Keratinocyte (primary cell): ENCODE results near the gene SEC24D.

Experiments used
- EZH2 ChIP-seq: IDR thresholded peaks from one replicate; pipeline ENCODE4 v1.6.1; 2012; ENCODE audit warnings: inconsistent platforms, mild to moderate bottlenecking, low read length, moderate library complexity
- TF ChIP-seq, protein P1 (sequence below), 3 experiments: IDR thresholded peaks in 1 of 3; conservative IDR thresholded peaks in 1 of 3; optimal IDR thresholded peaks in 1 of 3; 2 replicates in 2 of 3; 3 replicates in 1 of 3; pipeline versions ENCODE3 to v1.5.1; 2011; ENCODE audit warnings: low read length in 3 of 3, mild to moderate bottlenecking in 3 of 3, moderate library complexity in 2 of 3, control low read depth in 1 of 3, inconsistent platforms in 1 of 3; ENCODE audit not compliant: insufficient read depth in 2 of 3; ENCODE audit errors: extremely low read depth in 1 of 3

- TF ChIP-seq, protein P1, sequence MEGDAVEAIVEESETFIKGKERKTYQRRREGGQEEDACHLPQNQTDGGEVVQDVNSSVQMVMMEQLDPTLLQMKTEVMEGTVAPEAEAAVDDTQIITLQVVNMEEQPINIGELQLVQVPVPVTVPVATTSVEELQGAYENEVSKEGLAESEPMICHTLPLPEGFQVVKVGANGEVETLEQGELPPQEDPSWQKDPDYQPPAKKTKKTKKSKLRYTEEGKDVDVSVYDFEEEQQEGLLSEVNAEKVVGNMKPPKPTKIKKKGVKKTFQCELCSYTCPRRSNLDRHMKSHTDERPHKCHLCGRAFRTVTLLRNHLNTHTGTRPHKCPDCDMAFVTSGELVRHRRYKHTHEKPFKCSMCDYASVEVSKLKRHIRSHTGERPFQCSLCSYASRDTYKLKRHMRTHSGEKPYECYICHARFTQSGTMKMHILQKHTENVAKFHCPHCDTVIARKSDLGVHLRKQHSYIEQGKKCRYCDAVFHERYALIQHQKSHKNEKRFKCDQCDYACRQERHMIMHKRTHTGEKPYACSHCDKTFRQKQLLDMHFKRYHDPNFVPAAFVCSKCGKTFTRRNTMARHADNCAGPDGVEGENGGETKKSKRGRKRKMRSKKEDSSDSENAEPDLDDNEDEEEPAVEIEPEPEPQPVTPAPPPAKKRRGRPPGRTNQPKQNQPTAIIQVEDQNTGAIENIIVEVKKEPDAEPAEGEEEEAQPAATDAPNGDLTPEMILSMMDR (optimal IDR thresholded peaks at IDR 0.05 in 1 of 3, IDR thresholded peaks at IDR 0.05 in 1 of 3, conservative IDR thresholded peaks at IDR 0.05 in 1 of 3; ENCODE audit: extremely low read depth in 1 of 3, insufficient read depth in 2 of 3, low read length in 3 of 3): no peak
- no peak for TF ChIP-seq EZH2
Observed at GRCh38 chr4:118848901-118849300, 13.0 kb upstream of the SEC24D start.
